ENCODE measurements around the gene BAMBI.

- TF ChIP-seq, protein P1, sequence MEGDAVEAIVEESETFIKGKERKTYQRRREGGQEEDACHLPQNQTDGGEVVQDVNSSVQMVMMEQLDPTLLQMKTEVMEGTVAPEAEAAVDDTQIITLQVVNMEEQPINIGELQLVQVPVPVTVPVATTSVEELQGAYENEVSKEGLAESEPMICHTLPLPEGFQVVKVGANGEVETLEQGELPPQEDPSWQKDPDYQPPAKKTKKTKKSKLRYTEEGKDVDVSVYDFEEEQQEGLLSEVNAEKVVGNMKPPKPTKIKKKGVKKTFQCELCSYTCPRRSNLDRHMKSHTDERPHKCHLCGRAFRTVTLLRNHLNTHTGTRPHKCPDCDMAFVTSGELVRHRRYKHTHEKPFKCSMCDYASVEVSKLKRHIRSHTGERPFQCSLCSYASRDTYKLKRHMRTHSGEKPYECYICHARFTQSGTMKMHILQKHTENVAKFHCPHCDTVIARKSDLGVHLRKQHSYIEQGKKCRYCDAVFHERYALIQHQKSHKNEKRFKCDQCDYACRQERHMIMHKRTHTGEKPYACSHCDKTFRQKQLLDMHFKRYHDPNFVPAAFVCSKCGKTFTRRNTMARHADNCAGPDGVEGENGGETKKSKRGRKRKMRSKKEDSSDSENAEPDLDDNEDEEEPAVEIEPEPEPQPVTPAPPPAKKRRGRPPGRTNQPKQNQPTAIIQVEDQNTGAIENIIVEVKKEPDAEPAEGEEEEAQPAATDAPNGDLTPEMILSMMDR (optimal IDR thresholded peaks at IDR 0.05 in 1 of 3, IDR thresholded peaks at IDR 0.05 in 1 of 3, conservative IDR thresholded peaks at IDR 0.05 in 1 of 3; ENCODE audit: extremely low read depth in 1 of 3, insufficient read depth in 2 of 3, low read length in 3 of 3) = peak; percentile 92 to 98 (median 96)
- TF ChIP-seq EZH2 (IDR thresholded peaks at IDR 0.05; ENCODE audit: low read length) = no peak
Observed at GRCh38 chr10:28663576-28664368, 13.5 kb upstream of the BAMBI start.

Data from keratinocyte (primary cell).